Measurements from ENCODE around the gene SOX9.

The SOX9 gene

GRCh38 chr17:72120642-72121163 lies at the start of gene SOX9:
TSS of gene SOX9 (plus strand) at chr17:72121020. CDS start at chr17:72121392, 372 bp downstream.
- in situ Hi-C loops (cut with HindIII; ENCODE audit: low sequenced_read_pairs): no loop called here
- DNase-seq (ENCODE audit: low read depth, low spot score): peak; percentile 97
- peak within 1 kb of the TSS; percentile 94 for H3K4me3 ChIP-seq (ENCODE audit: low read depth, low read length)
- no peak for TF ChIP-seq CTCF (IDR thresholded peaks at IDR 0.05; ENCODE audit: low read depth, low read length)

- H3K4me3 ChIP-seq (ENCODE audit: low read depth, low read length): no peak overlapping the region
- TF ChIP-seq CTCF (IDR thresholded peaks at IDR 0.05; ENCODE audit: low read depth, low read length): no peak
- in situ Hi-C loops (cut with HindIII; ENCODE audit: low sequenced_read_pairs): no loop called here
- no peak for DNase-seq (ENCODE audit: low read depth, low spot score)
Observed at GRCh38 chr17:72071330-72071729, 49.5 kb upstream of the SOX9 start.

DNA sequence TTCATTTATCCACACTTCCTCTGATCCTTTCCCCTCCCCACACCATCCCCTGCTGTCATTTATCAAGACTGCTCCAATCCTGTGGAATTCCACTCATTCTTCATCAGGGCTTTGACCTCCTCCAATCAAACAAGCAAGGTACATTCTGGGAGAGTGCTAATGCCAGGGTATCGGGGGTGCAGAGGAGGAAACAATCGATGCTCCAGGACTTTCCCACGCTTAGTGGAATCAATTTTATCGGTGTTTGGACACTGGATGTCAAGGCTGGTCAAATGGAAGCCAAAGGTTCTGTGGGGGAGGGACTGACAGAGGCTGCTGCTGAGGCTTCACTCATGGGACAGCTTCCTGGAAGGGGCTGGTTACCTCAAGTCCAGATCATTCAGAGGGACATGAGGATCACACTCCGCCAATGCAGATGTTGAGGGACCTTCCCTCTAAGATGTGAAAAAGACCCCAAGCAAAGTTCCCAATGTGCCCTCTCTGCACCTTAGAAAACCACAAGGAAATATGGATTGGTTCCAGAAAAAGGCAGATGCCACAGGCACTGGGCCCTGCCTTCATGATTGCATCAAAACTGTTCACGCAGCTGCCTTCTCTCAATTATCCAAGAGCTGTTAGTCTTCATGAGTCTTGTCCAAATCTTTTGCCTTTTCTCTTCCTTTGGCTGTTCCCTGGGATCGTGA lies 44.7 kb upstream of the SOX9 start:
- TF ChIP-seq CTCF (IDR thresholded peaks at IDR 0.05; ENCODE audit: low read depth, low read length): no peak
- no peak for DNase-seq (ENCODE audit: low read depth, low spot score)
- in situ Hi-C loops (cut with HindIII; ENCODE audit: low sequenced_read_pairs): no loop called here
- no peak overlapping the region for H3K4me3 ChIP-seq (ENCODE audit: low read depth, low read length)

GRCh38 chr17:72076678-72077030 lies 44.2 kb upstream of the SOX9 start:
- in situ Hi-C loops (cut with HindIII; ENCODE audit: low sequenced_read_pairs): no loop called here
- DNase-seq (ENCODE audit: low read depth, low spot score): no peak
- H3K4me3 ChIP-seq (ENCODE audit: low read depth, low read length): no peak overlapping the region
- TF ChIP-seq CTCF (IDR thresholded peaks at IDR 0.05; ENCODE audit: low read depth, low read length): no peak

DNA sequence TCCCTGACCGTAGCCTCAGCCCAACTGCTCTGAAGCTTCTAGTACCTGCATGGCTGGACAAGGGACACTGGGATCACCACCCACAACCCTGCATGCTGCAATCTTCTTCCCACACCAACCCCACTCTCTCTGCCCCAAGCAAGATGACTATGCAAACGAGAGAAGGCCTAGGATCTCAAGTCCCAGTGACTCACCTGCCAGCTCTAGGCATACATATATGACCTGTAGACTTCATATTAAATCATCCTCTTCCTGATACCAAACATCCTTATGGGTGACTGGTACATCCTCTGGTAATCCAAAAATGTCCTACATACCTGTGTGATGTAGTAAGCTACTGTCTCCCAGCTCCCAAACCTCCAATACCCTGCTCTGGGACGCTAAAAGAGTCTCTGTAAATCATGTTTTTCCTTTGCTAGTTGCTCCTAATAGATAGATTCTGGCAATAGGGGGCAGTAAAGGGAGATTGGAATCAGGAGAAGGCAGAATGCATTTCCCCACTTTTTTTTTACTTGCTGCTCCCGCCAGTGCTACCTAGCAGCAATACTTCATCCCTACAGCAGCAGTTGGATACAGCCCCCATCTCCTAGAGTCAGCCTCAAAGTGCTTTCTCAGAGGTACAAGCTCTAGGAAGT lies 43.4 kb upstream of the SOX9 start:
- DNase-seq (ENCODE audit: low read depth, low spot score): no peak
- in situ Hi-C loops (cut with HindIII; ENCODE audit: low sequenced_read_pairs): no loop called here
- no peak overlapping the region for H3K4me3 ChIP-seq (ENCODE audit: low read depth, low read length)
- no peak for TF ChIP-seq CTCF (IDR thresholded peaks at IDR 0.05; ENCODE audit: low read depth, low read length)

DNA sequence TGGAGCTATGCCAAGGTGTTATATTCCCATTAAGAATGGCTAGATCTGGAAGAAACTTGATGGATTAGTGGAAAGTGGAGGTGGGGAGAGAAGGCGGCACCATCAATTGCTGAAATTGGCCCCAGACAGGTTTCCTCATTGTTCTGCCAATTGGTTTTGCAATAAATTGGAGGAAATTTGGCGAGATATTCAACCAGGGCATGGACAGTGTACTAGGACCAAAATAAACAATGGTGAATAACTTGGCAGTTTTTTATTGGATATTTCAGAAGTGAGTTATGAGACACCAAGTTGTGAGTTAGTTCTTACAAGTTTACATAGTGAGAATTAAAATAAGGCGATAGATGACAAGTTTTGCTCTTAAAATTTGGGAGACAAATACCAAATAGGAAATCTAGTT lies 41.1 kb upstream of the SOX9 start:
- in situ Hi-C loops (cut with HindIII; ENCODE audit: low sequenced_read_pairs): no loop called here
- no peak for DNase-seq (ENCODE audit: low read depth, low spot score)
- no peak overlapping the region for H3K4me3 ChIP-seq (ENCODE audit: low read depth, low read length)
- no peak for TF ChIP-seq CTCF (IDR thresholded peaks at IDR 0.05; ENCODE audit: low read depth, low read length)

Measured in astrocyte of the spinal cord (primary cell).